Measurements from ENCODE around the gene POC1B. TPM values are rescaled to one million over a fixed set of nuclear protein-coding genes. Genes with fewer than 3 reads are reported as not detected.

The POC1B gene
- total RNA-seq, 1 donor from 2014 or later = 15.2 TPM

- Mint-ChIP-seq H3K9me3 (no peaks in the 10 kb centered on the region), H3K27me3 (ENCODE audit: low read depth) (no peaks in the 10 kb centered on the region), H3K36me3 (ENCODE audit: low read depth) (no peaks in the 10 kb centered on the region), H3K4me3 (no peak overlapping the region), H3K27ac (ENCODE audit: unreplicated experiment) (no peak overlapping the region), H3K4me1 (peaks cover 11% of the 10 kb centered on the region)
- no peak for TF ChIP-seq CTCF (conservative IDR thresholded peaks at IDR 0.05)
- DNase-seq (ENCODE audit: low read depth, low spot score) = no peak
Observed at GRCh38 chr12:89469361-89469760, 56.5 kb downstream of the POC1B start.

- H3K36me3 Mint-ChIP-seq (ENCODE audit: low read depth) = no peaks in the 10 kb centered on the region
- H3K4me3 Mint-ChIP-seq = no peak overlapping the region
- peaks cover 11% of the 10 kb centered on the region for H3K4me1 Mint-ChIP-seq
- DNase-seq (ENCODE audit: low read depth, low spot score) = no peak
- TF ChIP-seq CTCF (conservative IDR thresholded peaks at IDR 0.05) = no peak
- H3K9me3 Mint-ChIP-seq = no peaks in the 10 kb centered on the region
- no peaks in the 10 kb centered on the region for H3K27me3 Mint-ChIP-seq (ENCODE audit: low read depth)
- no peak overlapping the region for H3K27ac Mint-ChIP-seq (ENCODE audit: unreplicated experiment)
Observed at GRCh38 chr12:89468648-89469326, 57.1 kb downstream of the POC1B start.

- Mint-ChIP-seq H3K36me3 (ENCODE audit: low read depth) (no peaks in the 10 kb centered on the region), H3K9me3 (no peaks in the 10 kb centered on the region)
- no peak for DNase-seq (ENCODE audit: low read depth, low spot score)
Observed at GRCh38 chr12:89468017-89468416, 57.8 kb downstream of the POC1B start.

GRCh38 chr12:89464974-89465592 lies 60.8 kb downstream of the POC1B start:
- H3K27me3 Mint-ChIP-seq (ENCODE audit: low read depth) = no peaks in the 10 kb centered on the region
- no peaks in the 10 kb centered on the region for H3K9me3 Mint-ChIP-seq
- H3K36me3 Mint-ChIP-seq (ENCODE audit: low read depth) = no peaks in the 10 kb centered on the region
- no peak for TF ChIP-seq CTCF (conservative IDR thresholded peaks at IDR 0.05)
- peaks cover 12% of the 10 kb centered on the region for H3K4me1 Mint-ChIP-seq
- no peak overlapping the region for H3K27ac Mint-ChIP-seq (ENCODE audit: unreplicated experiment)
- no peak for DNase-seq (ENCODE audit: low read depth, low spot score)
- no peak overlapping the region for H3K4me3 Mint-ChIP-seq

More at GRCh38 chr12:89468017-89468416, 57.8 kb downstream of the POC1B start:
- peaks cover 11% of the 10 kb centered on the region for H3K4me1 Mint-ChIP-seq
- no peaks in the 10 kb centered on the region for H3K27me3 Mint-ChIP-seq (ENCODE audit: low read depth)
- no peak overlapping the region for H3K27ac Mint-ChIP-seq (ENCODE audit: unreplicated experiment)
- no peak for TF ChIP-seq CTCF (conservative IDR thresholded peaks at IDR 0.05)
- no peak overlapping the region for H3K4me3 Mint-ChIP-seq

GRCh38 chr12:89461649-89462612 lies 63.9 kb downstream of the POC1B start:
- H3K4me3 Mint-ChIP-seq = peak overlapping the region; percentile 10
- peaks cover 17% of the 10 kb centered on the region for H3K4me1 Mint-ChIP-seq
- TF ChIP-seq CTCF (conservative IDR thresholded peaks at IDR 0.05) = peak; percentile 84
- H3K27me3 Mint-ChIP-seq (ENCODE audit: low read depth) = no peaks in the 10 kb centered on the region
- H3K9me3 Mint-ChIP-seq = no peaks in the 10 kb centered on the region
- no peak for DNase-seq (ENCODE audit: low read depth, low spot score)
- no peaks in the 10 kb centered on the region for H3K36me3 Mint-ChIP-seq (ENCODE audit: low read depth)
- H3K27ac Mint-ChIP-seq (ENCODE audit: unreplicated experiment) = no peak overlapping the region
